ENCODE measurements around the gene SLC13A3. TPM values are rescaled to one million over a fixed set of nuclear protein-coding genes. Genes with fewer than 3 reads are reported as not detected.

The SLC13A3 gene
- polyA plus RNA-seq, 2 of the 4 experiments (the other 2 are of a cell fraction), result 0.19 TPM; not detected in 1

DNA sequence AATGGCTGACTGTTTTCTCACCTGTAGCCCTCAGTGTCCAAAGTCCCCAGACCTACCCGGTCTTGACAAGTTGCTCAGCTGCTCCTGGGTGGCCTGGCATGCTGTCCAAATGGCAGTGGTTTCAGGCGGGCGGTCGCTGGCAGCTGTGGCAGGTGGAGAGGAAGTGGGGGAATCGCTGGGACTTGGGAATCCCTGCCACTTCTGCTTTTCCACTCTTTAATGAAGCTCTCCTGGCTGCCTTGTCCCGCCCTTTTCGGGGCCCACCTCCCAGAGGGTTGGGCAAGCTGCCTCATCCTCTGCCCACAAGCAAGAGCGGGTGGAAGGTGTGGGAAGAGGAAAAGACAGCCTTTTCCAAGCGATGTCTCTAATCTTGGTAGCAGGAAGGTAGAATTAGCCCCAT, 100.8 kb downstream of the SLC13A3 start, which contains the start of gene OCSTAMP (continued):
- TF ChIP-seq JUNB (IDR thresholded peaks at IDR 0.05) (no peak), E2F6 (IDR thresholded peaks at IDR 0.05; ENCODE audit: borderline replicate concordance, low read depth) (no peak)

DNA sequence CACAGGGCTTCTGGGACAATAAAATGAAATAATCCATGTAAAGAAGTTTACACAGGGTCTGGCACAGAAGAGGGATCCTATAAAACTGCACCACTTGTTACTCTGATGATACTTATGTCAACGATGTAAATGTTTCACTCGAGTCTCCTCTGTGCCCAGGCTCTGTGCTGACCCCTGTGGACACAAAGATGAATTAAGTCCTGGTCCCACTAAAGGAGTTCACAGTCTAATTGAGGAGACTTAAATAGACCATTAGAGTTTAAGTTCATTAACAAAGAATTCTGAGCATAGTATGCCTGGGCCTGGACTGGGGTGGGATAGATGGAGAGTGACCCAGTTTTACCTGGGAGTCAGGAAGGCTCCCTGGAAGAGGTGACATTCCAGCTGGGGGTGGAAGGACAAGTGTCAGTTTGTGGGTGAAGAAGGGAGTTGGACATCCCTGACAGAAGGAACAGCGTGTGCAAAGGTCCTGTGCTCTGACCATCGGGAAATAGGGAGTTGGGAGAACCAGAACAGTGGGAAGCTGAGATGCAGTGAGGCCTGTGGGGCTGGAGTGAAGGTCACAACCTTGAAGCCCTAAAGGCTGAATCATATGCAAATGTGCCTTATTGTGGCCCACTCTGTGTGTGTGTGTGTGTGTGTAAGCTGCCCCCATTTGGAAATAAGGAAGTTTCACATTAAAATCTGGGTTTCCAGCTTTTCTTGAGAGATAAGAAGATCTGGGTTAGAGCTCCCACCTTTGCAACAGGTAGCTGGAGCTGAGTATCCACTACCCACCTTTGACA, 101.9 kb downstream of the SLC13A3 start:
- ChIA-PET CTCF (interaction anchor here (1.1 to 5.0 kb wide), 6 partner anchors 12 to 132 kb away, joined by 3 to 35 read pairs (median 6); no protein-coding TSS in a partner anchor), POLR2A (no interaction called here)

GRCh38 chr20:46548688-46549087, 102.6 kb downstream of the SLC13A3 start:
- 38% methylated on average over 5 of the region's 5 CpGs for WGBS (ENCODE audit: missing lambda C conversion rate)
- DNase-seq (ENCODE audit: low read depth in 1 of 2, low spot score in 1 of 2), result no peak
- ATAC-seq, result no peak
- no peaks in the 10 kb centered on the region for H3K4me1 ChIP-seq
- POLR2A ChIA-PET, result no interaction called here
- H3K4me3 ChIP-seq, result no peak overlapping the region
- no peak overlapping the region for H3K4me2 ChIP-seq
- no peaks in the 10 kb centered on the region for H3K9me3 ChIP-seq
- H3K27ac ChIP-seq, result no peak overlapping the region
- no peak for FAIRE-seq
- CTCF ChIA-PET, result interaction anchor here (1.1 to 5.0 kb wide), 2 partner anchors 13 to 28 kb away, joined by 3 to 21 read pairs; no protein-coding TSS in a partner anchor
- no peak for TF ChIP-seq EHF (CRISPR knock-in tag; IDR thresholded peaks at IDR 0.05)
- no peak for TF ChIP-seq NFE2L2 (conservative IDR thresholded peaks at IDR 0.05; ENCODE audit: low read length)
- TF ChIP-seq MAFK (IDR thresholded peaks at IDR 0.05; ENCODE audit: partially characterized antibody), result peak; percentile 66
- no peak for TF ChIP-seq TP53 (CRISPR knock-in tag; IDR thresholded peaks at IDR 0.05)
- TF ChIP-seq KDM1A (IDR thresholded peaks at IDR 0.05; ENCODE audit: low read depth), result no peak
- no peak for TF ChIP-seq CEBPB (IDR thresholded peaks at IDR 0.05)
- TF ChIP-seq E2F6 (IDR thresholded peaks at IDR 0.05; ENCODE audit: borderline replicate concordance, low read depth), result no peak

More for the DNA sequence above, 101.9 kb downstream of the SLC13A3 start:
- Histone ChIP-seq H3K4me1 (no peaks in the 10 kb centered on the region), H3K4me2 (no peak overlapping the region), H3K9me3 (no peaks in the 10 kb centered on the region), H3K27ac (no peak overlapping the region), H3K4me3 (no peak overlapping the region)
- no peak for FAIRE-seq
- TF ChIP-seq NR3C1 (IDR thresholded peaks at IDR 0.05) (no peak), NFE2L2 (conservative IDR thresholded peaks at IDR 0.05; ENCODE audit: low read length) (no peak), TP53 (CRISPR knock-in tag; IDR thresholded peaks at IDR 0.05) (no peak), SMC3 (IDR thresholded peaks at IDR 0.05) (no peak), HOXA7 (CRISPR knock-in tag; IDR thresholded peaks at IDR 0.05) (no peak), MAX (IDR thresholded peaks at IDR 0.05) (no peak), SREBF2 (IDR thresholded peaks at IDR 0.05) (no peak), JUNB (IDR thresholded peaks at IDR 0.05) (no peak)
- no peak for ATAC-seq
- WGBS (ENCODE audit: missing lambda C conversion rate), result 34% methylated on average over 4 of the region's 4 CpGs
- no peak for DNase-seq (ENCODE audit: low read depth in 1 of 2, low spot score in 1 of 2)

DNA sequence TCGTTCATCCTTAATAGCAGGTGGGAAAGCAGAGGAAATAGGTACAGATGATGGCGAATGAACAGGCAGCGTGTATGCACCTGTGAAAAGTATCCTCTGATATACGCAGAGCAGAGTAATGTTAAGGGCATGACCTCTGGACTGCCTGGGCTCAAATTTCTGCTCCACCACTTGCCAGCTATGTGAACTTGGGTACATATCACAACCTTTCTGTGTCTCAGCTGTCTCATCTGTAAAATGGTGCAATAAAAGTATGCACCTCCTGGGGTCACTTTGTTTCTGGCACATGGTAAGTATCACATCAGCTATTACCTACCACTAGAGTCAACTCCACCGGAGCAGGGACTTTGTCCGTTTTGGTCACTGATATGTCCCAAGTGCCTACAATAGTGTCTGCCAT, 103.3 kb downstream of the SLC13A3 start:
- Histone ChIP-seq H3K4me1 (no peaks in the 10 kb centered on the region), H3K9me3 (no peaks in the 10 kb centered on the region), H3K4me2 (no peak overlapping the region), H3K4me3 (no peak overlapping the region), H3K27ac (no peak overlapping the region)
- FAIRE-seq, result no peak
- POLR2A ChIA-PET, result no interaction called here
- WGBS (ENCODE audit: missing lambda C conversion rate), result 44% methylated on average over 6 of the region's 6 CpGs
- CTCF ChIA-PET, result interaction anchor here (1.1 to 5.0 kb wide), 2 partner anchors 14 to 27 kb away, joined by 3 to 21 read pairs; no protein-coding TSS in a partner anchor
- no peak for DNase-seq (ENCODE audit: low read depth in 1 of 2, low spot score in 1 of 2)
- no peak for ATAC-seq
- no peak for TF ChIP-seq KDM1A (IDR thresholded peaks at IDR 0.05; ENCODE audit: low read depth)
- no peak for TF ChIP-seq JUN (IDR thresholded peaks at IDR 0.05)
- TF ChIP-seq FOSL2 (IDR thresholded peaks at IDR 0.05), result no peak
- no peak for TF ChIP-seq FOSL2 (CRISPR knock-in tag; IDR thresholded peaks at IDR 0.05)
- TF ChIP-seq EHF (CRISPR knock-in tag; IDR thresholded peaks at IDR 0.05), result no peak
- TF ChIP-seq ZNF302 (CRISPR knock-in tag; IDR thresholded peaks at IDR 0.05), result no peak
- no peak for TF ChIP-seq CBX2 (IDR thresholded peaks at IDR 0.05; ENCODE audit: borderline replicate concordance, low read depth)
- no peak for TF ChIP-seq HOXB13 (CRISPR knock-in tag; IDR thresholded peaks at IDR 0.05; ENCODE audit: low read depth)
- TF ChIP-seq SMC3 (IDR thresholded peaks at IDR 0.05), result no peak
- TF ChIP-seq EHMT2 (IDR thresholded peaks at IDR 0.05; ENCODE audit: low read depth), result no peak
- no peak for TF ChIP-seq HDAC2 (IDR thresholded peaks at IDR 0.05)
- no peak for TF ChIP-seq ESRRA (IDR thresholded peaks at IDR 0.05; ENCODE audit: borderline replicate concordance, low read length)
- TF ChIP-seq ZFP36 (IDR thresholded peaks at IDR 0.05; ENCODE audit: borderline replicate concordance, partially characterized antibody), result no peak
- no peak for TF ChIP-seq NFE2L2 (conservative IDR thresholded peaks at IDR 0.05; ENCODE audit: low read length)
- no peak for TF ChIP-seq PBX3 (IDR thresholded peaks at IDR 0.05)
- TF ChIP-seq, protein P1, sequence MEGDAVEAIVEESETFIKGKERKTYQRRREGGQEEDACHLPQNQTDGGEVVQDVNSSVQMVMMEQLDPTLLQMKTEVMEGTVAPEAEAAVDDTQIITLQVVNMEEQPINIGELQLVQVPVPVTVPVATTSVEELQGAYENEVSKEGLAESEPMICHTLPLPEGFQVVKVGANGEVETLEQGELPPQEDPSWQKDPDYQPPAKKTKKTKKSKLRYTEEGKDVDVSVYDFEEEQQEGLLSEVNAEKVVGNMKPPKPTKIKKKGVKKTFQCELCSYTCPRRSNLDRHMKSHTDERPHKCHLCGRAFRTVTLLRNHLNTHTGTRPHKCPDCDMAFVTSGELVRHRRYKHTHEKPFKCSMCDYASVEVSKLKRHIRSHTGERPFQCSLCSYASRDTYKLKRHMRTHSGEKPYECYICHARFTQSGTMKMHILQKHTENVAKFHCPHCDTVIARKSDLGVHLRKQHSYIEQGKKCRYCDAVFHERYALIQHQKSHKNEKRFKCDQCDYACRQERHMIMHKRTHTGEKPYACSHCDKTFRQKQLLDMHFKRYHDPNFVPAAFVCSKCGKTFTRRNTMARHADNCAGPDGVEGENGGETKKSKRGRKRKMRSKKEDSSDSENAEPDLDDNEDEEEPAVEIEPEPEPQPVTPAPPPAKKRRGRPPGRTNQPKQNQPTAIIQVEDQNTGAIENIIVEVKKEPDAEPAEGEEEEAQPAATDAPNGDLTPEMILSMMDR (IDR thresholded peaks at IDR 0.05), result no peak
- TF ChIP-seq RAD21 (conservative IDR thresholded peaks at IDR 0.05 in 1 of 2, IDR thresholded peaks at IDR 0.05 in 1 of 2), result no peak
- TF ChIP-seq, protein P2, sequence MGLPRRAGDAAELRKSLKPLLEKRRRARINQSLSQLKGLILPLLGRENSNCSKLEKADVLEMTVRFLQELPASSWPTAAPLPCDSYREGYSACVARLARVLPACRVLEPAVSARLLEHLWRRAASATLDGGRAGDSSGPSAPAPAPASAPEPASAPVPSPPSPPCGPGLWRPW (IDR thresholded peaks at IDR 0.05), result no peak
- no peak for TF ChIP-seq HOXB5 (CRISPR knock-in tag; IDR thresholded peaks at IDR 0.05)
